Prostate gland (tissue), 2 donors: ENCODE results near the gene ANGPT4. TPM values are rescaled to one million over a fixed set of nuclear protein-coding genes. Genes with fewer than 3 reads are reported as not detected.

Experiments used
- DNase-seq: peaks from one replicate; pipeline ENCODE4 v3.0.0-alpha.2; 2019; ENCODE audit warnings: low spot score
- H3K27ac ChIP-seq, 2 donors: fragments of 200-600 bp; sonication (generic); 2 replicates each; pipeline ENCODE4 v1.5.1; 2017 to 2019
- H3K27me3 ChIP-seq: fragments of 200-600 bp; sonication (generic); replicated peaks from 2 replicates; pipeline ENCODE4 v1.5.1; 2019; ENCODE audit not compliant: insufficient read depth
- H3K36me3 ChIP-seq, 2 donors: fragments of 200-600 bp; sonication (generic); 1 replicate in 1 of 2; 2 replicates in 1 of 2; pipeline versions ENCODE4 v1.5.1 to v1.8.1; 2017 to 2019
- H3K4me1 ChIP-seq: fragments of 200-600 bp; sonication (generic); replicated peaks from 2 replicates; pipeline ENCODE4 v1.5.1; 2019
- H3K4me3 ChIP-seq, 2 donors: fragments of 200-600 bp; sonication (generic); 2 replicates each; pipeline ENCODE4 v1.5.1; 2017 to 2019
- H3K9me3 ChIP-seq: fragments of 200-600 bp; sonication (generic); 2 replicates; pipeline ENCODE4 v1.5.1; 2017
- CTCF ChIP-seq, 4 experiments: fragments of 200-600 bp in 2 of 4; fragments of 450-650 bp in 2 of 4; sonication (generic) in 2 of 4; IDR thresholded peaks; 1 replicate in 3 of 4; 2 replicates in 1 of 4; pipeline ENCODE4 v1.5.1; 2016 to 2019; ENCODE audit warnings: antibody characterized with exemption in 4 of 4, mild to moderate bottlenecking in 2 of 4, moderate library complexity in 2 of 4
- POLR2A ChIP-seq: fragments of 450-650 bp; IDR thresholded peaks from one replicate; pipeline ENCODE4 v1.6.1; 2016; ENCODE audit warnings: antibody characterized with exemption, mild to moderate bottlenecking
- POLR2AphosphoS5 ChIP-seq: sonication (generic); formaldehyde crosslinking; IDR thresholded peaks from one replicate; pipeline ENCODE4 v1.6.1; 2017; ENCODE audit warnings: antibody characterized with exemption
- WGBS: methylation state at CpG from one replicate; pipeline ENCODE4 v1.1.5; 2018; 5-methylcytosine and 5-hydroxymethylcytosine counted together
- intact Hi-C: fragments of 100-400 bp; cut with DNase I; formaldehyde crosslinking; loops from one replicate; pipeline ENCODE4 v1.14.2; 2022
- total RNA-seq, 2 donors: library from RNA; depleted of rRNA; stranded (reverse); fragments of >200 nt; gene quantifications; one replicate each; pipeline ENCODE4 v1.1.0, GENCODE V29; 2016

The ANGPT4 gene
- total RNA-seq, 2 donors from 2014 or later: 0.27 to 1.2 TPM

GRCh38 chr20:873875-874607 is 42.1 kb downstream of the ANGPT4 start:
- 87% methylated on average over 10 of the region's 10 CpGs for WGBS
- H3K4me3 ChIP-seq: no peak overlapping the region
- H3K9me3 ChIP-seq: no peaks in the 10 kb centered on the region
- DNase-seq: no peak
- no peaks in the 10 kb centered on the region for H3K36me3 ChIP-seq
- no peaks in the 10 kb centered on the region for H3K4me1 ChIP-seq
- TF ChIP-seq POLR2A (no peak), CTCF (IDR thresholded peaks at IDR 0.05) (no peak), POLR2AphosphoS5 (no peak)
- no peaks in the 10 kb centered on the region for H3K27me3 ChIP-seq
- no peak overlapping the region for H3K27ac ChIP-seq
- intact Hi-C loops: no loop called here

DNA sequence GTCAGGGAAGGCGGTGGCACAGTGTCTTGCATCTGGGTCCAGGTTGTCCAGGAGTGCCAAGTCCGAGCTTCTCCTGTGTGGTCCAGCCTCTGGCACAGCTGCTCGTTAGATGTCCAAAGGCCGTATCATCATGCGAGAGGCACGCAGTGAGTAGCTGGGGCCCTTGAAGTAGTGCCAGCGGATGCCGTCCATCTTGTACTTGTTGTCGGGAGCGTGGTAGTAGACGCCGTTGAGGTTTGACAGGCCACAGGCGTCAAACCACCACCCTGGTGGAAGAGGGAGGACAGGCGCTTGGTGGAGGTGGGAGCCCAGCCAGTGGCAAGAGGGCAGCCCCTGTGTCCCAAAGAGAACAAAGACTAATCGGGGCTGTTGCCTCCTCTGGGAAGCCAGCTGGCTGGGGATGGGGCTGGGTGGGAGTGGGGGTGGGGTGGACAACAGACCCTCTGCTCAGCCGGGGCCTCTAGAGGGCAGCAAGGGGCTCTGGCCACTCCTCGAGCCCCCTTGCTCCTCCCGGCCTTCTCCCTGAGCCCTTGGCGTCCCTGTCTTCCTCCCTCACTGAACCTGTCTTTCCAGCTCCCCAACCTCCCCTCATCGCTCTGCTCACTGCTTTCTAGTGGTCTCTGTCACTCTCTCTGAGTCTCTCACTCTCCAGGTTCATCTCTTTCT is 43.1 kb downstream of the ANGPT4 start:
- H3K27me3 ChIP-seq: no peaks in the 10 kb centered on the region
- DNase-seq: no peak
- no peaks in the 10 kb centered on the region for H3K4me1 ChIP-seq
- H3K4me3 ChIP-seq: no peak overlapping the region
- H3K9me3 ChIP-seq: no peaks in the 10 kb centered on the region
- no peaks in the 10 kb centered on the region for H3K36me3 ChIP-seq
- no peak overlapping the region for H3K27ac ChIP-seq
- TF ChIP-seq POLR2A: no peak
- no peak for TF ChIP-seq CTCF (IDR thresholded peaks at IDR 0.05)
- TF ChIP-seq POLR2AphosphoS5: no peak
- WGBS: 51% methylated on average over 12 of the region's 20 CpGs
- intact Hi-C loops: no loop called here

GRCh38 chr20:871948-872347 is 44.2 kb downstream of the ANGPT4 start:
- DNase-seq: no peak
- Histone ChIP-seq H3K27me3 (no peaks in the 10 kb centered on the region), H3K9me3 (no peaks in the 10 kb centered on the region), H3K36me3 (no peaks in the 10 kb centered on the region), H3K27ac (no peak overlapping the region), H3K4me3 (no peak overlapping the region), H3K4me1 (no peaks in the 10 kb centered on the region)
- 61% methylated on average over 2 of the region's 2 CpGs for WGBS
- intact Hi-C loops: no loop called here
- TF ChIP-seq POLR2AphosphoS5 (no peak), POLR2A (no peak), CTCF (IDR thresholded peaks at IDR 0.05) (no peak)

- Histone ChIP-seq H3K4me3 (no peak overlapping the region), H3K27ac (no peak overlapping the region), H3K27me3 (no peaks in the 10 kb centered on the region), H3K36me3 (no peaks in the 10 kb centered on the region), H3K4me1 (no peaks in the 10 kb centered on the region), H3K9me3 (no peaks in the 10 kb centered on the region)
- intact Hi-C loops: no loop called here
- no peak for TF ChIP-seq POLR2AphosphoS5
- no peak for TF ChIP-seq CTCF (IDR thresholded peaks at IDR 0.05)
- TF ChIP-seq POLR2A: no peak
- no peak for DNase-seq
Measured at GRCh38 chr20:871436-871835, 44.7 kb downstream of the ANGPT4 start.

- no peak for DNase-seq
- TF ChIP-seq CTCF (IDR thresholded peaks at IDR 0.05) (no peak), POLR2AphosphoS5 (no peak), POLR2A (no peak)
- Histone ChIP-seq H3K4me1 (no peaks in the 10 kb centered on the region), H3K27me3 (no peaks in the 10 kb centered on the region), H3K27ac (no peak overlapping the region), H3K36me3 (no peaks in the 10 kb centered on the region), H3K9me3 (no peaks in the 10 kb centered on the region), H3K4me3 (no peak overlapping the region)
- intact Hi-C loops: no loop called here
- WGBS: 82% methylated on average over 3 of the region's 3 CpGs
Measured at GRCh38 chr20:870758-871157, 45.4 kb downstream of the ANGPT4 start.
